Stimulated activated CD4-positive, alpha-beta T cell treated with anti-CD3 and anti-CD28 coated beads, Interleukin-2, amount 100 ng/mL, for 24 hours (primary cell): Measurements from ENCODE around the gene CA9.

Source experiments
- DNase-seq, 2 donors: peaks; one replicate each; pipeline ENCODE4 v3.0.0-alpha.2; 2020

Gene CA9

DNA sequence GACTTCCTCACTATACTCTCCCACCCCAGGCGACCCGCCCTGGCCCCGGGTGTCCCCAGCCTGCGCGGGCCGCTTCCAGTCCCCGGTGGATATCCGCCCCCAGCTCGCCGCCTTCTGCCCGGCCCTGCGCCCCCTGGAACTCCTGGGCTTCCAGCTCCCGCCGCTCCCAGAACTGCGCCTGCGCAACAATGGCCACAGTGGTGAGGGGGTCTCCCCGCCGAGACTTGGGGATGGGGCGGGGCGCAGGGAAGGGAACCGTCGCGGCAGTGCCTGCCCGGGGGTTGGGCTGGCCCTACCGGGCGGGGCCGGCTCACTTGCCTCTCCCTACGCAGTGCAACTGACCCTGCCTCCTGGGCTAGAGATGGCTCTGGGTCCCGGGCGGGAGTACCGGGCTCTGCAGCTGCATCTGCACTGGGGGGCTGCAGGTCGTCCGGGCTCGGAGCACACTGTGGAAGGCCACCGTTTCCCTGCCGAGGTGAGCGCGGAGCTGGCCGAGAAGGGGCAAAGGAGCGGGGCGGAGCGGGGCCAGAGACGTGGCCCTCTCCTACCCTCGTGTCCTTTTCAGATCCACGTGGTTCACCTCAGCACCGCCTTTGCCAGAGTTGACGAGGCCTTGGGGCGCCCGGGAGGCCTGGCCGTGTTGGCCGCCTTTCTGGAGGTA, 2.1 kb downstream of the CA9 start:
- peak; percentile 43 to 56 for DNase-seq

DNA sequence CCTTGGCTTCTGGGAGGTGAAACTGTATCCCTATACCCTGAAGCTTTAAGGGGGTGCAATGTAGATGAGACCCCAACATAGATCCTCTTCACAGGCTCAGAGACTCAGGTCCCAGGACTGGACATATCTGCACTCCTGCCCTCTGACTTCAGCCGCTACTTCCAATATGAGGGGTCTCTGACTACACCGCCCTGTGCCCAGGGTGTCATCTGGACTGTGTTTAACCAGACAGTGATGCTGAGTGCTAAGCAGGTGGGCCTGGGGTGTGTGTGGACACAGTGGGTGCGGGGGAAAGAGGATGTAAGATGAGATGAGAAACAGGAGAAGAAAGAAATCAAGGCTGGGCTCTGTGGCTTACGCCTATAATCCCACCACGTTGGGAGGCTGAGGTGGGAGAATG, 5.4 kb downstream of the CA9 start:
- no peak for DNase-seq

- no peak for DNase-seq
These were observed 6.1 kb downstream of the CA9 start for GRCh38 chr9:35679766-35680330.

DNA sequence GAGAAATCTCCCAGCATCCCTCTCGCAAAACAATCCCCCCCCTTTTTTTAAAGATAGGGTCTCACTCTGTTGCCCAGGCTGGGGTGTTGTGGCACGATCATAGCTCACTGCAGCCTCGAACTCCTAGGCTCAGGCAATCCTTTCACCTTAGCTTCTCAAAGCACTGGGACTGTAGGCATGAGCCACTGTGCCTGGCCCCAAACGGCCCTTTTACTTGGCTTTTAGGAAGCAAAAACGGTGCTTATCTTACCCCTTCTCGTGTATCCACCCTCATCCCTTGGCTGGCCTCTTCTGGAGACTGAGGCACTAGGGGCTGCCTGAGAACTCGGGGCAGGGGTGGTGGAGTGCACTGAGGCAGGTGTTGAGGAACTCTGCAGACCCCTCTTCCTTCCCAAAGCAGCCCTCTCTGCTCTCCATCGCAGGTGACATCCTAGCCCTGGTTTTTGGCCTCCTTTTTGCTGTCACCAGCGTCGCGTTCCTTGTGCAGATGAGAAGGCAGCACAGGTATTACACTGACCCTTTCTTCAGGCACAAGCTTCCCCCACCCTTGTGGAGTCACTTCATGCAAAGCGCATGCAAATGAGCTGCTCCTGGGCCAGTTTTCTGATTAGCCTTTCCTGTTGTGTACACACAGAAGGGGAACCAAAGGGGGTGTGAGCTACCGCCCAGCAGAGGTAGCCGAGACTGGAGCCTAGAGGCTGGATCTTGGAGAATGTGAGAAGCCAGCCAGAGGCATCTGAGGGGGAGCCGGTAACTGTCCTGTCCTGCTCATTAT, 6.8 kb downstream of the CA9 start:
- DNase-seq: no peak

DNA sequence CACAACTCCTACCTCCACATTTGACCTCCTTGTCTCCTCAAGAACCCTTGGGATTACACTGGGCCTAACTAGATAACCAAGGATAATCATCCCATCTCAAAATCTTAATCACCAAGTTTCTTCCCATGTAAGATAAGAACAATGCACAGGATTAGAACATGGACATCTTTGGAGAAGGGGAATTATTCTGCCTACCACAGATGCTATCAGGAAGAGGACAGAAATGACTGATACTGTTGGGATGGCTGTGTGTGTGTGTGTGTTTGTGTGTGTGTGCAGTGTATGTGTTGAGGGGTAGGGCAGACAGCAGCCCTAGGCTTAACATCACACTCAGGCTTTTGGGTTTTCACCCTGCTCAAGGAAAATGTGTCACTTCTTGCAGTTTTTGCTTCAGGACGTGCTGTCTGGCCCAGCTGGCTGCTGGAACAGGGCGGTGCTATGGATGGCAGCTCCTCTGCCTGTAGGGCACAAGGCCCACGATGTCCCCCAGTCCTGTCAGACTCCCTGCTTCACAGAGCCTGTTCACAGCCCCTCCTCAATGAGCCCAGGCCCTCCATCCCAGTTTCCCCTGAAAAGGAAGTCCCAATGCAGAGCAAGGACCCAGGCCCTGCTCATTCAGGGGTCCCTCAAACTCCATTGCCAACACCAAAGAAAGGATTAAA, 7.7 kb downstream of the CA9 start:
- DNase-seq: no peak

DNA sequence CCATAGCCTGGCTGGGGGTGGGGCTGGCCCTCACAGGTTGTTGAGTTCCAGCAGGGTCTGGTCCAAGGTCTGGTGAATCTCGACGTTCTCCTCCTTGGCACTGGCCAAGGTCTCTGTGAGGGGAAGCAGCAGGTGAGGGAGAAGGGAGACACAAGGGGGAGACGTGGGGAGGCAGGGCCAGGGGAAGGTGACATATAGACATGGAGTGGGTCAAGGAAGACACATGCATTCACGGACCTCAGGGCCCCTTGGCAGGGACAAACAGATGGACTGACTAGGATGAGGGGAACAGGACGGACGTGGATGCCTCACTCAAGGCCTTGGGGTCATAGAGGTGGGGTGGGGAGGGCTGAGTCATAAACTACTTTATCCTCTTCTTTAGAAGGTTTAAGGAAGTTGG, 8.3 kb downstream of the CA9 start:
- no peak for DNase-seq

DNA sequence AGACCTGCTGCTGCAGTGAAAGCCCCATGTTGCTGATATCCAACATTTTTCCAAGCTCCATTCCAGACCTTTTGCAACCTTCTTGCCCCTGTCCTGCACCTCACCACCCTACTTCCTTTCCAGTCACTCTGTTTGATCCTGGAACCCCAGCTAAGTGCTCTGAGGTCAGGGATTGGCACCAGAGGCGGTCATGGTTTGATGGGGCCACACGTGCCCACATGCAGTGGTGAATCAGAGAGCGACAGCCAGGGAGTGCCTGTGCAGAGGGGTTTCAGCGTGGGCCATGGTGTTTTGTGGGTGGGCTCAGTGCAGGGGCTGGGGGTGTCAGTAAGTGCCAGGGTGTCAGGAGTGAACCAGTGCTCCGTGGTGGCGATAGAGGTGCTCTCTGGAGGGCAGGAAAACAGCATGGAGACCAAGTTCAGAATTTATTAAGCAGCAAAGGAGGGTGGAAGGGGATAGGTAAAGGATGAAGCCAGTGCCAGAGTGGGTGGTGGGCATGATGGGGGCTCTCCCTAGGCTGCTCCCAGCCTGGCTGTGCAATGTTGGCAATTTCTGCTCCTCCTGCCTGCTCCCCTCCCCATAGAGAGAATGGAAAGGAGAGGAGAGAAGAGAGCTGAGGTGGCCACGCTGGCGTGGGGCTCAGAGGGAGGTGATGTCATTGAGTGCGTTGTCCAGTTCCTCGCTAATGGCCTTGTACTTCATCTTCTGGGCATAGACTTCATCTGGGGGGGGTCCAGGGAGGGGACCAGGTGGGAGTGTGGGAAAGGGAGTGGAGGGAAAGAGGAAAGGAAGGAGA, 9.0 kb downstream of the CA9 start:
- DNase-seq: no peak

- no peak for DNase-seq
These were observed 9.6 kb downstream of the CA9 start for GRCh38 chr9:35683323-35683722.

GRCh38 chr9:35684921-35685320, 11.2 kb downstream of the CA9 start:
- no peak for DNase-seq

DNA sequence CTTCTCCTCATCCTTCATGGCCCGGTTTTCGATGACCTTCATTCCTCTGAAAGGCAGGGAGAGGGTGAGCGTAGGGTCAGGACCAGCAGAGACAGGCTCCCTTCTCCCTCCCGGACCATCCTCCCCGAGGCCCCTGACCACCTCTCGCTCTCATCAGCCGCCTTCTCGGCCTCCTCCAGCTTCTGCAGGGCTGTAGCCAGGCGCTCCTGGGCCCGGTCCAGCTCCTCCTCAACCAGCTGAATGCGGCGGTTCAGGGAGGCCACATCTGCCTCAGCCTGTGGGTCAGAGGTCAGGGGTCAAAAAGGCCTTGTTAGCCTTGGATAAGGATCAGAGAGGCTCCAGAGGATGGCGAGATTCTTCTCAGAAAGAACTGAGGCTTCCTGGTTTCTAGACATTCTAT, 11.8 kb downstream of the CA9 start:
- DNase-seq: no peak

DNA sequence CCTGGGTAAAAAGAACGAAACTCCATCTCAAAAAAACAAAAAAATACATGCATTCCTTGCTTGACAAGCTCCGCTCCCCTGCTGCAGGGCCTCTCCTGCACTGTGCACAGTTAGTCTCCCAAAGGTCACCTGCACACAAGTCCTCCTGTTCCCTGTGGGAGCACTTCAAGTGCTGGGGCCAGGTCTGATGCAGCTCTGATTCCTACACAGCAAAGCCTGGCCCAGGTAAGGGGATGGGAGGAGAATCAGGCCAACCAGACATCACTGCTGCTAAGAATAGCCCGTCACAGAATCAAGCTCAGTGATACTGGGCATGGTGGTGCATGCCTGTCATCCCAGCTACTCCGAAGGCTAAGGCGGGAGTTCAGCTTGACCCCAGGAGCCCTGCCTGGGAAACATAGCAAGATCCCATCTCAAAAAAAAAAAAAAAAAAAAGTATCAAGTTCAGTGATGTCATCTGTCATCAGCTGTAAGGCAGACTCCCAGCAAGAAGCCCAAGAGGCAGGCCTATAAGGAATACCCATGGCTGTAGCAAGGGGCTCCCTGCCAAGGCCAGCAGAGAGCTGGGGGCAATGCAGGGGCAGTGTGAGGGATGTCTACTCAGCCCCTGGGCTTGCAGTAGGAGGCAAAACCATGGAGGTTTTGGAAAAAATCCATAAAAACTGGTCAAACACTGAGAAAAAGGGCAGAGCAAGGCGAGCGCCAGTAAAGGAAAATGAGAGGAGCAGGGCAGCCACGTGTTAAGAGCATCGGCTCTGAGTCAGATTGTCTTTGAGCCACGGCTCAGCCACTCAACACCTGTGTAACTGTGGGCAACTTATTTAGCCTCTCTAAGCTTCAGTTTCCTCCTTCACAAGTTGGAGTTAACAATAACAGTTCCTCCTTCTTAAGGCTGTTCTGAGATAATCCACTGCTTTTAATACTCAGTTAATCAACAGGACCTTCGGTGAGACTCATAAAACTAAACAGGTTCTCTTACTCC, 12.8 kb downstream of the CA9 start:
- DNase-seq: no peak

DNA sequence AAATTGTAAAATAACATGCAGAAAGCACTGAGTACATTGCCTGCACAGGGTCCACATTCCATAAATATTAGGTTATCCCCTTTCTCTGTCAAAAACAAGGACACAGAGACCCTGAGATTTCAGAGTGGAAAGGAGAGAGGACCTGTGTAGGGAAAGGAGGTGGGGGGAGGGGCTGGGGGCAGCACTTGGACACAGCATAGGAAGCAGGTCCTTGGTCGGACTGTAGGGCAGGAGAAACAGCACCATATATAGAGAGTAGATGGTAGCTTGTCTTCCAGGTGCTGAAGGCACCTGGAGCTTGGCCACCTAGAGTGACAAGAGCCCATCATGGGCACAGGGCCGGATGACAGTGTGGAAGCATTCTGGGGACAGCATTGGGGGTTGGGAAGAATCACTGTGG, 13.6 kb downstream of the CA9 start:
- no peak for DNase-seq

GRCh38 chr9:35687972-35688557, 14.3 kb downstream of the CA9 start:
- DNase-seq: no peak

- peak in 1 of 2 donors; percentile 21 for DNase-seq
These were observed 15.1 kb downstream of the CA9 start for GRCh38 chr9:35688558-35689541.

GRCh38 chr9:35689542-35690293, 16.0 kb downstream of the CA9 start, which contains the start of gene TPM2:
TSS of gene TPM2 (minus strand) at chr9:35689925. CDS start at chr9:35689817, 108 bp downstream.
- no peak for DNase-seq

DNA sequence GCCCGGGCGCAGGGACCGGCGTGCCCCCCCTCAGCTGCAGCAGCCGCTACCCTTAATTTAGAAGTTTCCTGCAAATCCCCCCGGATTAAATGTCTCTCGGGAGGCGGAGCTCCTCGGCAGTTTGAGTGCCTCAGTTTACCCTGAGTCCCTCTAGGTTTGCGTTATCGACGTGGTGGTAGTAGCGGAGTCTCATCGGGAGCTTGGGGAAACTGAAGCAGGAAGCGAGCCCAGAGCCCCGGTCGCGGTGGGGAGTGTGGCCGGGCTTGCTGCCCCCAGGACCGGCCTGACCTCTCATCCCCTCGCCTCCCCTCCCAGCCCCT, 16.5 kb downstream of the CA9 start:
- DNase-seq: no peak

- DNase-seq: peak; percentile 48 to 63
These were observed 17.0 kb downstream of the CA9 start for GRCh38 chr9:35690614-35691333.

DNA sequence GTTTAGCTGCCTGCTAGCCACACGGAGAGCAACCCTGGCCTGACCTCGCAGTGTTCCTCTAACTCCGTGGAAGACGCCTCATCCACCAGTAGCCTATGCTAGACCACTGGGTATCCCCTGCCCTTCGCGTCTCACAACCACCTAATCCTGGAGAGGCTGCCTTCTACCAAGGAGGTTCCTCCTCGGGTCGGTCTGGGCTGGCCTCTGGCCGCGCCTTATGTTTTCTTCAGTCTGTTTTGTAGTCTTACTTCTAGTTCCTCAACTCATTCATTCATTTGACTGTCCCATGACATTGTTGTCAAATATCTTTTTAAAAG, 17.6 kb downstream of the CA9 start:
- DNase-seq: no peak
